PC-9 (cell line): Measurements from ENCODE around the gene SNX27. TPM values are rescaled to one million over a fixed set of nuclear protein-coding genes. Genes with fewer than 3 reads are reported as not detected.
A peak's percentile ranks its signal among the peaks of the same experiment; 100 is the strongest.
"Not testable (repeated sequence)": the region's sequence is repeated elsewhere in the genome, so short reads cannot be mapped to it uniquely, and the experiment has no call there.

Experiments
- BruUV-seq: library from RNA; stranded (reverse); fragments of 400-500 nt; replicated peaks from 2 replicates; lab custom pipeline; 2021; lab: Mats Ljungman, UMichigan
- CTCF ChIA-PET: fragments of 300-600 bp; sonication (Branson Sonifier 250); formaldehyde crosslinking; loops from one replicate; lab custom pipeline; 2022; ENCODE audit warnings: antibody characterized with exemption; lab: Charles Lee
- POLR2A ChIA-PET: fragments of 300-600 bp; sonication (Branson Sonifier 250); formaldehyde crosslinking; loops from one replicate; lab custom pipeline; 2022; ENCODE audit warnings: antibody characterized with exemption; ENCODE audit not compliant: unreplicated experiment; lab: Charles Lee
- DNase-seq, 2 experiments: peaks; one replicate each; pipeline versions ENCODE4 v3.0.0 to v3.0.0-alpha.2; 2015 to 2022; ENCODE audit warnings: mixed read lengths in 1 of 2
- H2AFZ ChIP-seq: fragments of 200-600 bp; sonication (generic); 2 replicates; pipeline ENCODE4 v1.8.1; 2017; ENCODE audit warnings: antibody characterized with exemption
- H3F3A ChIP-seq: fragments of 200-600 bp; sonication (generic); 2 replicates; pipeline ENCODE4 v1.8.1; 2017; ENCODE audit warnings: antibody characterized with exemption, mild to moderate bottlenecking, low read depth; ENCODE audit not compliant: insufficient read depth
- H3K27ac ChIP-seq: fragments of 200-600 bp; sonication (generic); 2 replicates; pipeline ENCODE4 v1.6.1; 2016; ENCODE audit warnings: mixed run types
- H3K27me3 ChIP-seq: fragments of 200-600 bp; sonication (generic); 2 replicates; pipeline ENCODE4 v1.6.1; 2016; ENCODE audit warnings: low read depth, mixed run types; ENCODE audit not compliant: insufficient read depth
- H3K36me3 ChIP-seq: fragments of 200-600 bp; sonication (generic); 2 replicates; pipeline ENCODE4 v1.6.1; 2016; ENCODE audit warnings: low read depth, mixed run types
- H3K4me1 ChIP-seq: fragments of 200-600 bp; sonication (generic); replicated peaks from 2 replicates; pipeline ENCODE4 v1.6.1; 2016; ENCODE audit warnings: mixed run types; ENCODE audit not compliant: insufficient read depth
- H3K4me2 ChIP-seq: fragments of 200-600 bp; sonication (generic); 2 replicates; pipeline ENCODE4 v1.6.1; 2017; ENCODE audit warnings: mixed run types
- H3K4me3 ChIP-seq: fragments of 200-600 bp; sonication (generic); 2 replicates; pipeline ENCODE4 v1.6.1; 2016; ENCODE audit warnings: mixed run types
- H3K79me2 ChIP-seq: fragments of 200-600 bp; sonication (generic); 2 replicates; pipeline ENCODE4 v1.6.1; 2017; ENCODE audit warnings: low read depth, mixed run types
- H3K9me2 ChIP-seq: fragments of 200-600 bp; sonication (generic); 2 replicates; pipeline ENCODE4 v1.8.1; 2017; ENCODE audit warnings: mild to moderate bottlenecking; ENCODE audit not compliant: insufficient read depth
- H3K9me3 ChIP-seq: fragments of 200-600 bp; sonication (generic); 2 replicates; pipeline ENCODE4 v1.8.1; 2016; ENCODE audit warnings: low read depth; ENCODE audit not compliant: insufficient read depth
- H4K20me1 ChIP-seq: fragments of 200-600 bp; sonication (generic); 2 replicates; pipeline ENCODE4 v1.8.1; 2017; ENCODE audit not compliant: insufficient read depth
- EZH2 ChIP-seq: fragments of 200-600 bp; sonication (generic); IDR thresholded peaks from 2 replicates; pipeline ENCODE4 v1.8.0; 2017; ENCODE audit warnings: antibody characterized with exemption, low read depth
- intact Hi-C: fragments of 100-400 bp; cut with micrococcal nuclease; formaldehyde crosslinking; loops from one replicate; pipeline ENCODE4 v1.10.0; 2022; ENCODE audit not compliant: unreplicated experiment
- total RNA-seq: library from RNA; stranded (reverse); gene quantifications from 2 replicates; pipeline ENCODE4 v1.2.3, GENCODE V29; 2021
- TF ChIP-seq, protein P1 (sequence below): fragments of 200-600 bp; sonication (generic); conservative IDR thresholded peaks from 2 replicates; pipeline ENCODE4 v1.6.1; 2017; ENCODE audit warnings: mixed run types, antibody characterized with exemption, mild to moderate bottlenecking, moderate library complexity

Gene SNX27
- total RNA-seq, 1 experiment from 2014 or later, result 40.1 TPM

- H3K9me3 ChIP-seq, result no peaks in the 10 kb centered on the region; the same call in 1 of the 2 replicates
- BruUV-seq, result TSS peak; percentile 99
- H3K79me2 ChIP-seq, result no peaks in the 10 kb centered on the region; the same call in 1 of the 2 replicates
- H3F3A ChIP-seq, result peaks cover 35% of the 10 kb centered on the region
- POLR2A ChIA-PET, result interaction anchor here (0.7 to 1.1 kb wide), 5 partner anchors 46 to 132 kb away, joined by 3 to 25 read pairs (median 4); no protein-coding TSS in a partner anchor
- peak overlapping the region; percentile 83 for H3K27ac ChIP-seq
- intact Hi-C loops, result loop anchor here (5.0 kb wide), 2 partner anchors 73 to 143 kb away; no protein-coding TSS in a partner anchor
- H2AFZ ChIP-seq, result no peak overlapping the region
- H3K27me3 ChIP-seq, result no peaks in the 10 kb centered on the region
- CTCF ChIA-PET, result interaction anchor here (1.2 kb wide), 2 partner anchors 54 to 156 kb away, joined by 3 read pairs; no protein-coding TSS in a partner anchor
- no peaks in the 10 kb centered on the region for H4K20me1 ChIP-seq
- H3K36me3 ChIP-seq, result 0 out of 2 replicates have a peak, but pooled peaks cover 5% of the 10 kb centered on the region
- H3K4me3 ChIP-seq, result peak overlapping the region; percentile 14; the same call in 1 of the 2 replicates
- H3K4me2 ChIP-seq, result peak overlapping the region; percentile 56
- TF ChIP-seq EZH2, result no peak
- TF ChIP-seq, protein P1, sequence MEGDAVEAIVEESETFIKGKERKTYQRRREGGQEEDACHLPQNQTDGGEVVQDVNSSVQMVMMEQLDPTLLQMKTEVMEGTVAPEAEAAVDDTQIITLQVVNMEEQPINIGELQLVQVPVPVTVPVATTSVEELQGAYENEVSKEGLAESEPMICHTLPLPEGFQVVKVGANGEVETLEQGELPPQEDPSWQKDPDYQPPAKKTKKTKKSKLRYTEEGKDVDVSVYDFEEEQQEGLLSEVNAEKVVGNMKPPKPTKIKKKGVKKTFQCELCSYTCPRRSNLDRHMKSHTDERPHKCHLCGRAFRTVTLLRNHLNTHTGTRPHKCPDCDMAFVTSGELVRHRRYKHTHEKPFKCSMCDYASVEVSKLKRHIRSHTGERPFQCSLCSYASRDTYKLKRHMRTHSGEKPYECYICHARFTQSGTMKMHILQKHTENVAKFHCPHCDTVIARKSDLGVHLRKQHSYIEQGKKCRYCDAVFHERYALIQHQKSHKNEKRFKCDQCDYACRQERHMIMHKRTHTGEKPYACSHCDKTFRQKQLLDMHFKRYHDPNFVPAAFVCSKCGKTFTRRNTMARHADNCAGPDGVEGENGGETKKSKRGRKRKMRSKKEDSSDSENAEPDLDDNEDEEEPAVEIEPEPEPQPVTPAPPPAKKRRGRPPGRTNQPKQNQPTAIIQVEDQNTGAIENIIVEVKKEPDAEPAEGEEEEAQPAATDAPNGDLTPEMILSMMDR, result no peak
- peaks cover 32% of the 10 kb centered on the region for H3K4me1 ChIP-seq
- DNase-seq, result peak; percentile 1 to 49
- no peaks in the 10 kb centered on the region for H3K9me2 ChIP-seq
These were observed 68.5 kb downstream of the SNX27 start for GRCh38 chr1:151680391-151680790.

- H3K36me3 ChIP-seq, result 0 out of 2 replicates have a peak, but pooled peaks cover 5% of the 10 kb centered on the region
- H3K4me1 ChIP-seq, result peaks cover 32% of the 10 kb centered on the region
- CTCF ChIA-PET, result interaction anchor here (1.2 kb wide), 2 partner anchors 54 to 156 kb away, joined by 3 read pairs; no protein-coding TSS in a partner anchor
- no peaks in the 10 kb centered on the region for H4K20me1 ChIP-seq
- POLR2A ChIA-PET, result interaction anchor here (0.5 to 1.1 kb wide), 9 partner anchors 46 to 392 kb away, joined by 3 to 31 read pairs (median 5); partner anchors contain the start of gene SNX27
- H3K4me3 ChIP-seq, result peak overlapping the region; percentile 14; the same call in 1 of the 2 replicates
- BruUV-seq, result no TSS peak
- no peaks in the 10 kb centered on the region for H3K27me3 ChIP-seq
- H3K9me3 ChIP-seq, result no peaks in the 10 kb centered on the region; the same call in 1 of the 2 replicates
- intact Hi-C loops, result loop anchor here (5.0 kb wide), 2 partner anchors 74 to 144 kb away; no protein-coding TSS in a partner anchor
- H2AFZ ChIP-seq, result no peak overlapping the region
- peak; percentile 36 to 92 for DNase-seq
- peak overlapping the region; percentile 56 for H3K4me2 ChIP-seq
- H3K79me2 ChIP-seq, result no peaks in the 10 kb centered on the region; the same call in 1 of the 2 replicates
- peak overlapping the region; percentile 83 for H3K27ac ChIP-seq
- no peaks in the 10 kb centered on the region for H3K9me2 ChIP-seq
- TF ChIP-seq EZH2, result no peak
- TF ChIP-seq, protein P1, result no peak
- peaks cover 35% of the 10 kb centered on the region for H3F3A ChIP-seq
These were observed 69.0 kb downstream of the SNX27 start for GRCh38 chr1:151680826-151681225.

GRCh38 chr1:151681923-151682322 is 70.1 kb downstream of the SNX27 start:
- no TSS peak for BruUV-seq
- Histone ChIP-seq H3K4me1 (peaks cover 32% of the 10 kb centered on the region), H3F3A (peaks cover 35% of the 10 kb centered on the region), H3K4me3 (no peak overlapping the region), H3K36me3 (0 out of 2 replicates have a peak, but pooled peaks cover 5% of the 10 kb centered on the region), H4K20me1 (no peaks in the 10 kb centered on the region), H3K27ac (peak overlapping the region; percentile 83), H3K9me3 (no peaks in the 10 kb centered on the region; the same call in 1 of the 2 replicates), H3K79me2 (no peaks in the 10 kb centered on the region; the same call in 1 of the 2 replicates), H3K27me3 (no peaks in the 10 kb centered on the region), H3K4me2 (0 out of 2 replicates have a peak overlapping the region, but pooled peaks have one; percentile 56), H2AFZ (no peak overlapping the region), H3K9me2 (no peaks in the 10 kb centered on the region)
- POLR2A ChIA-PET, result interaction anchor here (0.6 kb wide), 1 partner anchor 317 kb away, joined by 4 read pairs; no protein-coding TSS in a partner anchor
- TF ChIP-seq, protein P1, result no peak
- no peak for TF ChIP-seq EZH2
- DNase-seq, result no peak
- CTCF ChIA-PET, result no interaction called here
- intact Hi-C loops, result loop anchor here (5.0 kb wide), 2 partner anchors 75 to 145 kb away; no protein-coding TSS in a partner anchor

DNA sequence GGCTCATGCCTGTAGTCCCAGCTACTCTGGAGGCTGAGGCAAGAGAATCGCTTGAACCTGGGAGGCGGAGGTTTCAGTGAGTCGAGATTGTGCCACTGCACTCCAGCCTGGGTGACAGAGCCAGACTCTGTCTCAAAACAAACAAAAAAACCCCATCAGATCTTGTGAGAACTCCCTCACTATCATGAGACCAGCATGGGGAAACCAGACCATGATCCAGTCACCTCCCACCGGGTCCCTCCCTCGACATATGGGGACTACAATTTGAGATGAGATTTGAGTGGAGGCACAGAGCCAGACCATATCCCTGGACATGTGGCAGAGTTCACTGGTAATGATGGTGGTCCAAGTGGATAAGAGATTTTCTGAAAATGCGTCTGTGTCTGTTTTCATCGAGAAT is 71.1 kb downstream of the SNX27 start:
- H3K9me2 ChIP-seq, H4K20me1 ChIP-seq, H3K27me3 ChIP-seq, DNase-seq, H3K4me3 ChIP-seq, H3K27ac ChIP-seq, CTCF ChIA-PET, H3K79me2 ChIP-seq, POLR2A ChIA-PET, H3K36me3 ChIP-seq, H3K4me2 ChIP-seq, H3K9me3 ChIP-seq, BruUV-seq, H2AFZ ChIP-seq: not testable (repeated sequence)
- intact Hi-C loops, result loop anchor here (5.0 kb wide), 2 partner anchors 76 to 146 kb away; no protein-coding TSS in a partner anchor
- peaks cover 35% of the 10 kb centered on the region for H3F3A ChIP-seq
- H3K4me1 ChIP-seq, result peaks cover 32% of the 10 kb centered on the region
